HL-60 (cell line): ENCODE data around the gene EXOC2.

ENCODE experiments used
- CTCF ChIP-seq: IDR thresholded peaks from one replicate; pipeline ENCODE4 v1.5.1; 2011; ENCODE audit warnings: low read length, control low read depth, inconsistent platforms; ENCODE audit not compliant: insufficient read depth
- POLR2AphosphoS5 ChIP-seq: IDR thresholded peaks from 2 replicates; pipeline ENCODE4 v1.6.1; 2012; ENCODE audit warnings: low read depth

DNA sequence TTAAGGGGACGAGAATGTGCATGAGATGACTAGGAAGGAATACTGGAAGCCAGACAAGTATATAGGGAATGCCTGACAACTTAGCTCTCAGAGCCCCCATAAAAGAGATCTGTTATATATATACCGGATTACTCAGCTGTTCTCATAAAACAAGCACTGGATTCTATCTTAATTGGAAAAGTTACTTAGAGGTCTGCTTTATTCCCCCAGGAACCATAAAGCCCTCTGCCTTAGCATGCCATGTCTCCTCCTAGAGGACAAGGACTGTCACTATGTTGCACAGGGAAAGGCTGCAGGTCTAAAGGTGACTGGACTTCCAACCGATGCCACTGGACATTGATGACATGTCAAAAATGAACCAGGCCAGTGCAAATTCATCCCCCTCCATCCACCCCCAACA lies 6.4 kb downstream of the EXOC2 start:
- no peak for TF ChIP-seq CTCF
- no peak for TF ChIP-seq POLR2AphosphoS5
